Motor neuron (in vitro differentiated cells): Measurements from ENCODE around the gene ATP8B2. TPM values are rescaled to one million over a fixed set of nuclear protein-coding genes. Genes with fewer than 3 reads are reported as not detected.
"Not testable (repeated sequence)": the region's sequence is repeated elsewhere in the genome, so short reads cannot be mapped to it uniquely, and the experiment has no call there.

Experiments
- ATAC-seq, 8 experiments: fragments of 200-7000 bp; cut with Tn5 transposase; replicated peaks in 6 of 8; 2 replicates each; pipeline ENCODE4 v1.8.0; 2021; ENCODE audit warnings: mild to moderate bottlenecking in 8 of 8, moderate library complexity in 8 of 8
- H3K27ac ChIP-seq, 2 donors: fragments of 250-450 bp; sonication (Bioruptor Pico); 2 replicates each; pipeline ENCODE4 v1.9.0; 2021; ENCODE audit warnings: antibody characterized with exemption in 2 of 2, mild to moderate bottlenecking in 2 of 2, moderate library complexity in 1 of 2
- H3K4me1 ChIP-seq, 2 donors: fragments of 250-450 bp; sonication (Bioruptor Pico); replicated peaks in 1 of 2; 2 replicates each; pipeline ENCODE4 v1.6.1; 2021; ENCODE audit warnings: antibody characterized with exemption in 2 of 2, mild to moderate bottlenecking in 2 of 2, moderate library complexity in 1 of 2
- H3K4me3 ChIP-seq, 5 donors: fragments of 250-450 bp; sonication (Bioruptor Pico); 2 replicates each; pipeline ENCODE4 v1.9.0; 2021; ENCODE audit warnings: antibody characterized with exemption in 5 of 5, mild to moderate bottlenecking in 5 of 5, moderate library complexity in 4 of 5
- WGBS, 10 experiments: fragments of 450-650 bp; shearing (Covaris generic); methylation state at CpG; one replicate each; pipeline ENCODE4 v1.0.0; 2022; 5-methylcytosine and 5-hydroxymethylcytosine counted together
- in situ Hi-C, 9 experiments: fragments of 400-800 bp; cut with MboI; loops; one replicate each; pipeline ENCODE4 v1.15.0; 2021; ENCODE audit warnings: low sequenced_read_pairs in 9 of 9, low pct_unique_long_range_greater_than_20kb in 2 of 9; ENCODE audit not compliant: unreplicated experiment in 9 of 9
- total RNA-seq, 8 experiments: library from RNA; unstranded; fragments of 300-600 nt; gene quantifications; 2 replicates each; pipeline versions ENCODE4 v1.2.3 to v1.2.4, GENCODE V29; 2022

The ATP8B2 gene
- total RNA-seq, 8 experiments from 2014 or later, result 33.6 to 130 (median 49.1) TPM

- H3K4me1 ChIP-seq, result peaks cover 29 to 34% of the 10 kb centered on the region in 2 donors
- 0 to 70% (median 55%) methylated on average over 1 to 4 of the region's 5 CpGs; no CpG with 5 or more reads in 4 of the 10 experiments for WGBS, 10 experiments
- peak overlapping the region; percentile 85 to 93 for H3K27ac ChIP-seq
- ATAC-seq, result no peak
- in situ Hi-C loops, result no loop called here
- H3K4me3 ChIP-seq, result peak overlapping the region; percentile 30 to 81 (median 38)
Observed at GRCh38 chr1:154327466-154328317, 2.4 kb downstream of the ATP8B2 start.

GRCh38 chr1:154328318-154329151, 3.2 kb downstream of the ATP8B2 start:
- Histone ChIP-seq H3K4me3 (peak overlapping the region; percentile 30 to 81 (median 38)), H3K4me1 (peaks cover 29 to 34% of the 10 kb centered on the region in 2 donors), H3K27ac (peak overlapping the region; percentile 85 to 93)
- WGBS, 10 experiments, result 0 to 21% (median 12%) methylated on average over 3 to 6 of the region's 76 CpGs; no CpG with 5 or more reads in 6 of the 10 experiments
- in situ Hi-C loops, result no loop called here
- peak; percentile 16 to 65 (median 48) for ATAC-seq

GRCh38 chr1:154329152-154329521, 3.8 kb downstream of the ATP8B2 start:
- peaks cover 29 to 34% of the 10 kb centered on the region in 2 donors for H3K4me1 ChIP-seq
- in situ Hi-C loops, result no loop called here
- H3K27ac ChIP-seq, result peak overlapping the region; percentile 85 to 93
- ATAC-seq, result peak in 5 of 8 experiments; percentile 6 to 14 (median 10)
- peak overlapping the region; percentile 30 to 81 (median 38) for H3K4me3 ChIP-seq
- 17 to 100% (median 67%) methylated on average over 1 to 3 of the region's 6 CpGs; no CpG with 5 or more reads in 3 of the 10 experiments for WGBS, 10 experiments

- in situ Hi-C loops, result no loop called here
- peak overlapping the region; percentile 30 to 81 (median 38) for H3K4me3 ChIP-seq
- peak overlapping the region; percentile 85 to 93 for H3K27ac ChIP-seq
- peak in 5 of 8 experiments; percentile 40 to 58 (median 44) for ATAC-seq
- peaks cover 29 to 34% of the 10 kb centered on the region in 2 donors for H3K4me1 ChIP-seq
- WGBS, 10 experiments, result 49 to 93% (median 73%) methylated on average over 1 to 7 of the region's 7 CpGs; no CpG with 5 or more reads in 3 of the 10 experiments
Observed at GRCh38 chr1:154329551-154330131, 4.3 kb downstream of the ATP8B2 start.

DNA sequence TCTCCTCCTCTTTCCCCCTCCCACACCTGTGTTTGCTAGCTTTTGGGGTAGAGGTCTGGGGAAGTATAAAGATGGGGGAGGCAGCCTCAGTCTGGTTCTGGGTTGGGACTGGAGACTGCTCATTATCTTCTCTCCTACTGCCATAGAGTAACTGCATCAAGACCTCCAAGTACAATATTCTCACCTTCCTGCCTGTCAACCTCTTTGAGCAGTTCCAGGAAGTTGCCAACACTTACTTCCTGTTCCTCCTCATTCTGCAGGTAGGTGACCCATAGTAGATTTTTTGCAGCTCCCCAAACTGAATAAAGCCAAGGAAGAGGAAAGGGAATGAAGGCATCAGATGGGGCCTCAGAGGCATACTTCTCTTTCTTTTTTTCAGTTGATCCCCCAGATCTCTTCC, 5.3 kb downstream of the ATP8B2 start:
- Histone ChIP-seq H3K4me1 (peaks cover 29 to 34% of the 10 kb centered on the region in 2 donors), H3K4me3 (no peak overlapping the region), H3K27ac (no peak overlapping the region)
- in situ Hi-C loops, result no loop called here
- no peak for ATAC-seq

DNA sequence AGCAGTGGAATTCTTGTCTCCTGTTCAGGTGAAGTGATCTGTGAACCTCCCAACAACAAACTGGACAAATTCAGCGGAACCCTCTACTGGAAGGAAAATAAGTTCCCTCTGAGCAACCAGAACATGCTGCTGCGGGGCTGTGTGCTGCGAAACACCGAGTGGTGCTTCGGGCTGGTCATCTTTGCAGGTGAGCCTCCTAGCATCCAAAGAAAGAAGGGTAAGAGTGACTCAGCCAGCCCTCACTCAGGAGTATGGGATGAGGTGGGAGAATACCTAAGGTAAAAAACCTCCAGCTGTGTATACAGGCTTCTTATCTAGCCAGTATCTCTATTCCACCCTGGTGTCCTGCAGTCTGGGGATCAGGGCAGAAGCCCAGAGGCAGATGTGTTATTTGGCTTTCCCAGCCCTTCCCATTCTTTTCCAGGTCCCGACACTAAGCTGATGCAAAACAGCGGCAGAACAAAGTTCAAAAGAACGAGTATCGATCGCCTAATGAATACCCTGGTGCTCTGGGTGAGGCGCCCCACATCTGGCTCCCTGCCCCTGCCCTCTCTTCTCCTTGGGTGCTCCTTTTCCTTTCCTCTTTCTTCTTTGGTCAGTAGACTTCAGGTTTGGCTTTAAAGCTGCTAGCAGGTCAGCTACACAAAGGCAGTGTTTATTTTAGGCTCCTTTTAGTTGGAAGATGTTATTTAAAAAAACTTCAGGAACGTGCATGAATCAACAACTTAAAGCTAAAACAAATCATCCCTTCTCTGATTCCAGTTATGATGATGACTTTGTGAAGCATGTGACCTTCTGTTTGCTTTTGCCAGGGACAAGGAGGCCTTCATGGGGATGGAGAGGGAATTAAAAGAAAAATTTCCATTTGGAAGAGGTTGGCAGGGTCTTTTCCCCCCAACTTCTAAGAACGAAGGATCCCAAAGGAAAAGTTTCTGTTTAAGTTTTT, 9.0 kb downstream of the ATP8B2 start:
- Histone ChIP-seq H3K4me1 (peaks cover 6 to 9% of the 10 kb centered on the region in 2 donors), H3K4me3 (no peak overlapping the region), H3K27ac (no peak overlapping the region)
- WGBS, 10 experiments, result 20 to 97% (median 85%) methylated on average over 1 to 13 of the region's 13 CpGs
- in situ Hi-C loops, result no loop called here
- peak in 1 of 8 experiments; percentile 19 for ATAC-seq

GRCh38 chr1:154335025-154335714, 9.8 kb downstream of the ATP8B2 start:
- no peak overlapping the region for H3K4me3 ChIP-seq
- no peak overlapping the region for H3K27ac ChIP-seq
- 12 to 76% (median 58%) methylated on average over 2 to 11 of the region's 11 CpGs; no CpG with 5 or more reads in 3 of the 10 experiments for WGBS, 10 experiments
- peak; percentile 40 to 97 (median 70) for ATAC-seq
- peaks cover 0 to 3% of the 10 kb centered on the region in 2 donors for H3K4me1 ChIP-seq
- in situ Hi-C loops, result no loop called here

- 89 to 100% (median 97%) methylated on average over 1 to 8 of the region's 8 CpGs for WGBS, 10 experiments
Observed at GRCh38 chr1:154337253-154337894, 12.0 kb downstream of the ATP8B2 start.

GRCh38 chr1:154338875-154339274, 13.6 kb downstream of the ATP8B2 start:
- ATAC-seq, result peak in 2 of 8 experiments; percentile 9 to 12
- 86 to 100% (median 100%) methylated on average over 2 of the region's 2 CpGs; no CpG with 5 or more reads in 1 of the 10 experiments for WGBS, 10 experiments
- Histone ChIP-seq H3K4me3 (no peak overlapping the region), H3K4me1 (no peaks in the 10 kb centered on the region), H3K27ac (no peak overlapping the region)
- in situ Hi-C loops, result no loop called here

More at GRCh38 chr1:154337253-154337894, 12.0 kb downstream of the ATP8B2 start:
- no peak for ATAC-seq
- H3K4me1 ChIP-seq, result no peaks in the 10 kb centered on the region
- in situ Hi-C loops, result no loop called here
- H3K27ac ChIP-seq, result no peak overlapping the region
- no peak overlapping the region for H3K4me3 ChIP-seq

GRCh38 chr1:154341366-154341765, 16.0 kb downstream of the ATP8B2 start:
- in situ Hi-C loops, H3K27ac ChIP-seq, H3K4me3 ChIP-seq, ATAC-seq, H3K4me1 ChIP-seq: not testable (repeated sequence)
- 40 to 100% (median 91%) methylated on average over 1 to 8 of the region's 9 CpGs; no CpG with 5 or more reads in 2 of the 10 experiments for WGBS, 10 experiments

DNA sequence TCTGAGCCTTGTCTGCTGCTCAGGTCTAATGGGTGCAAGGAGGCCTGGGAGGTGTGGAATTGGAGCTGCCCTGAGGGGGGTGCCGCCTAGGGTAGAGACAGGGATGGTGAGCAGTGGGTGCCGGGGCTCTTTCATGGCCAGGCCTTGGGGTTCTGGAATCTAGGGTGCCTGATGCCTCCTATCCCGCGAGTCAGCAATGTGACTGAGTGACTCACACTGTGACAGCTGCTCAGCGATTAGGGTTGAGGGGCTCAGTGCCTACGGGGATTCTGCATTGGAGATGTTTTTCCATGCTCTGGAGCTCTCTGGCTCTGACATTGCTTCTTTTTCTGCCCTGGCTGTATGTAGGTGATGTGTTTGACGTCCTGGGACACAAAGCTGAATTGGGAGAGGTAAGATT, 16.8 kb downstream of the ATP8B2 start:
- ATAC-seq, result peak in 2 of 8 experiments; percentile 12 to 27
- 80 to 100% (median 89%) methylated on average over 1 to 7 of the region's 7 CpGs; no CpG with 5 or more reads in 4 of the 10 experiments for WGBS, 10 experiments
- H3K27ac ChIP-seq, result no peak overlapping the region
- H3K4me3 ChIP-seq, result no peak overlapping the region
- in situ Hi-C loops, result no loop called here
- no peaks in the 10 kb centered on the region for H3K4me1 ChIP-seq
